ENCODE measurements around the gene MEIS1. TPM values are rescaled to one million over a fixed set of nuclear protein-coding genes. Genes with fewer than 3 reads are reported as not detected.

Gene MEIS1
- total and polyA plus RNA-seq, 2 donors (not counting 1 experiment from before 2014, with no cell fraction given) = 48.3 to 139 TPM

DNA sequence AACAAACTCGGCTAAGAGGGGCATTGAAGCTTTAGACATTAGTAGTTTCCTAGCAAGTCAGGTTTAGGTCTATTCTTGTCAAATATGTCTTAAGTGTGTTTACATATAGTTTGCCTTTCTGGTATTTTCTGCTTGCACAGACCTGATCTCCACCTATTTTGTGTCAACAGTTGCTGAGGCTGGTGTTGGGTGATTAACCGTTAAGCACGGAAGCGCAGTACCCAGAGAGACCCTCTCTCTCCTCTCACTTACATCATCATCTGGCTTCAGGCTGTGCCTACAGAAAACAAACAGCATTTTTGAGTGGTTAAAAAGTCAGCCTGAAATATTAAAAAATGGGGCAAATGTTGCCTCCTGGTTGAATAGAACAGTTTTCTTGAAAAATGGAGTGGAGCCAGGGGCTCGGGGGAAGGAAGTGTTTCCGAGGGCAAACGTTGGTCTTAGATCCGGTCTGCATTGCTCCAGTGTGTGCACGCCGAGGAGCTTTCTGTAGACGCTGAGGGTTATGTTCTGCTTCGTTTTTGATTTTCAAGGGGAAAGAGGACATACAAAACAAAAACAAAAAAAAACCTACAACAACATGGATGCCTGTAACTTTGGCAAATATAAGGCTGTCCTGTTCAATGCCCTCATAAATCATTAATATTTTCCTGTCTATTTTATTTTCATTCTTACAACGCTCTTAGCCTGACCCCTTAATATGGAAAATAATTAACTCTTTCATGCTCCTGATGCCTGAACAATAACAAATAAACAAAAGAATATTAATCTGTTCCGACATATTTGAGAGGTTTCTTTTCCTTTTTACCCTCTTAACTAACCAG, 120.8 kb downstream of the MEIS1 start:
- no peak overlapping the region for H3K9ac ChIP-seq (ENCODE audit: insufficient read depth, low read length)
- TF ChIP-seq EZH2 (IDR thresholded peaks at IDR 0.05; ENCODE audit: low read length, missing control alignments) = no peak
- TF ChIP-seq, protein P1, sequence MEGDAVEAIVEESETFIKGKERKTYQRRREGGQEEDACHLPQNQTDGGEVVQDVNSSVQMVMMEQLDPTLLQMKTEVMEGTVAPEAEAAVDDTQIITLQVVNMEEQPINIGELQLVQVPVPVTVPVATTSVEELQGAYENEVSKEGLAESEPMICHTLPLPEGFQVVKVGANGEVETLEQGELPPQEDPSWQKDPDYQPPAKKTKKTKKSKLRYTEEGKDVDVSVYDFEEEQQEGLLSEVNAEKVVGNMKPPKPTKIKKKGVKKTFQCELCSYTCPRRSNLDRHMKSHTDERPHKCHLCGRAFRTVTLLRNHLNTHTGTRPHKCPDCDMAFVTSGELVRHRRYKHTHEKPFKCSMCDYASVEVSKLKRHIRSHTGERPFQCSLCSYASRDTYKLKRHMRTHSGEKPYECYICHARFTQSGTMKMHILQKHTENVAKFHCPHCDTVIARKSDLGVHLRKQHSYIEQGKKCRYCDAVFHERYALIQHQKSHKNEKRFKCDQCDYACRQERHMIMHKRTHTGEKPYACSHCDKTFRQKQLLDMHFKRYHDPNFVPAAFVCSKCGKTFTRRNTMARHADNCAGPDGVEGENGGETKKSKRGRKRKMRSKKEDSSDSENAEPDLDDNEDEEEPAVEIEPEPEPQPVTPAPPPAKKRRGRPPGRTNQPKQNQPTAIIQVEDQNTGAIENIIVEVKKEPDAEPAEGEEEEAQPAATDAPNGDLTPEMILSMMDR (conservative IDR thresholded peaks at IDR 0.05 in 1 of 2, IDR thresholded peaks at IDR 0.05 in 1 of 2; ENCODE audit: low read depth in 1 of 2, low read length in 2 of 2) = no peak
- peak overlapping the region; percentile 69 for H3K27ac ChIP-seq (ENCODE audit: insufficient read depth, low read length)
- peak overlapping the region; percentile 13 to 33 (median 22) for H3K4me3 ChIP-seq (replicated peaks in 1 of 4; ENCODE audit: control extremely low read depth in 1 of 4, insufficient read depth in 1 of 4, low read depth in 3 of 4, low read length in 4 of 4)
- H2AFZ ChIP-seq (ENCODE audit: low read length) = peak overlapping the region; percentile 14
- peaks cover 16% of the 10 kb centered on the region for H3K4me1 ChIP-seq (ENCODE audit: control insufficient read depth, extremely low read depth, insufficient read depth, low read length)
- H3K27me3 ChIP-seq (ENCODE audit: control insufficient read depth, insufficient read depth, low read length) = no peaks in the 10 kb centered on the region
- H3K36me3 ChIP-seq (ENCODE audit: control insufficient read depth, insufficient read depth, low read length) = peaks cover 3% of the 10 kb centered on the region
- H3K79me2 ChIP-seq (ENCODE audit: control insufficient read depth, insufficient read depth, low read length) = peaks cover 34% of the 10 kb centered on the region
- peak overlapping the region; percentile 96 for H3K4me2 ChIP-seq (ENCODE audit: extremely low read depth, insufficient read depth, low read length)
- DNase-seq (ENCODE audit: low read depth in 2 of 2) = peak; percentile 22 to 49
- no peaks in the 10 kb centered on the region for H4K20me1 ChIP-seq (ENCODE audit: control insufficient read depth, extremely low read depth, insufficient read depth, low read length)
- no peaks in the 10 kb centered on the region for H3K9me3 ChIP-seq (ENCODE audit: control insufficient read depth, insufficient read depth, low read depth, low read length)

DNA sequence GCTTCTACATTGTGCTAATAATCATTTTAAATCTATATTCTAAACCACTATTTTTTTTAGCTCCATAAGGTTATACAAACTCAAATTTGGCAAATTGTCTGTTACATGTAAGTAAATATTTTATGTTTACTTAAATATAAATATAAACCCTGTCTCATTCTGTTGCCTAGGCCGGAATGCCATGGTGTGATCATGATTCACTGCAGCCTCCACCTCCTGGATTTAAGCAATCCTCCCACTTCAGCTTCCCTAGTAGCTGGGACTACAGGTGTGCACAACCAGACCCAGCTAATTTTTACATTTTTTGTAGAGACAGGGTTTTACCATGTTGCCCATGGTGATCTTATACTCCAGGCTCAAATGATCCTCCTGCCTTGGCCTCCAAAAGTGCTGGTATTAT, 124.7 kb downstream of the MEIS1 start:
- DNase-seq (ENCODE audit: low read depth in 2 of 2) = no peak
- H3K27ac ChIP-seq (ENCODE audit: insufficient read depth, low read length) = no peak overlapping the region
- H2AFZ ChIP-seq (ENCODE audit: low read length) = no peak overlapping the region
- TF ChIP-seq, protein P1 (conservative IDR thresholded peaks at IDR 0.05 in 1 of 2, IDR thresholded peaks at IDR 0.05 in 1 of 2; ENCODE audit: low read depth in 1 of 2, low read length in 2 of 2) = no peak
- no peak for TF ChIP-seq EZH2 (IDR thresholded peaks at IDR 0.05; ENCODE audit: low read length, missing control alignments)
- H4K20me1 ChIP-seq (ENCODE audit: control insufficient read depth, extremely low read depth, insufficient read depth, low read length) = no peaks in the 10 kb centered on the region
- no peak overlapping the region for H3K4me2 ChIP-seq (ENCODE audit: extremely low read depth, insufficient read depth, low read length)
- no peaks in the 10 kb centered on the region for H3K9me3 ChIP-seq (ENCODE audit: control insufficient read depth, insufficient read depth, low read depth, low read length)
- no peak overlapping the region for H3K9ac ChIP-seq (ENCODE audit: insufficient read depth, low read length)
- peaks cover 12% of the 10 kb centered on the region for H3K4me1 ChIP-seq (ENCODE audit: control insufficient read depth, extremely low read depth, insufficient read depth, low read length)
- H3K27me3 ChIP-seq (ENCODE audit: control insufficient read depth, insufficient read depth, low read length) = no peaks in the 10 kb centered on the region
- no peak overlapping the region for H3K4me3 ChIP-seq (replicated peaks in 1 of 4; ENCODE audit: control extremely low read depth in 1 of 4, insufficient read depth in 1 of 4, low read depth in 3 of 4, low read length in 4 of 4)
- peaks cover 28% of the 10 kb centered on the region for H3K79me2 ChIP-seq (ENCODE audit: control insufficient read depth, insufficient read depth, low read length)
- H3K36me3 ChIP-seq (ENCODE audit: control insufficient read depth, insufficient read depth, low read length) = no peaks in the 10 kb centered on the region

DNA sequence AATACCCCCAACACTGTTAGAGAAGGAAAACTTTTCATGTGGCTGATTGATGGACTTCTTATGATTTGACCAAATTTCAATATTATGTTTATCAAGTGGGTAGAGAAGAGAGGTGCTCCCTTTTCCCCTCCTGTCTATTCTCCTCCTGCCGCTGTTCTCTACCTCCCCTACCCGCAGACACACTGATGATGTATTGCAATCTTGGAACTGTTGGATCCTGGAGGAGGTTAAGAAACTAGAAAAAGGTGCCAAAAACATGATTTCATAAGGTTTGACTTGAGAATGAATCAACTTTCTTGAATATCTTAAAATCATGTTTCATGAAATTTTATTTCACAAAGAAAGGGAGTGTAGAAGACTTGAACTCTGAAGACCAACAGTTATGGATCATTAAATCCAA, 125.8 kb downstream of the MEIS1 start:
- H4K20me1 ChIP-seq (ENCODE audit: control insufficient read depth, extremely low read depth, insufficient read depth, low read length) = no peaks in the 10 kb centered on the region
- no peaks in the 10 kb centered on the region for H3K9me3 ChIP-seq (ENCODE audit: control insufficient read depth, insufficient read depth, low read depth, low read length)
- H2AFZ ChIP-seq (ENCODE audit: low read length) = no peak overlapping the region
- H3K9ac ChIP-seq (ENCODE audit: insufficient read depth, low read length) = no peak overlapping the region
- peaks cover 9% of the 10 kb centered on the region for H3K4me1 ChIP-seq (ENCODE audit: control insufficient read depth, extremely low read depth, insufficient read depth, low read length)
- H3K4me3 ChIP-seq (replicated peaks in 1 of 4; ENCODE audit: control extremely low read depth in 1 of 4, insufficient read depth in 1 of 4, low read depth in 3 of 4, low read length in 4 of 4) = no peak overlapping the region
- H3K4me2 ChIP-seq (ENCODE audit: extremely low read depth, insufficient read depth, low read length) = no peak overlapping the region
- H3K79me2 ChIP-seq (ENCODE audit: control insufficient read depth, insufficient read depth, low read length) = peaks cover 29% of the 10 kb centered on the region
- H3K27ac ChIP-seq (ENCODE audit: insufficient read depth, low read length) = no peak overlapping the region
- H3K36me3 ChIP-seq (ENCODE audit: control insufficient read depth, insufficient read depth, low read length) = no peaks in the 10 kb centered on the region
- DNase-seq (ENCODE audit: low read depth in 2 of 2) = peak in 1 of 2 donors; percentile 26
- no peak for TF ChIP-seq EZH2 (IDR thresholded peaks at IDR 0.05; ENCODE audit: low read length, missing control alignments)
- TF ChIP-seq, protein P1 (conservative IDR thresholded peaks at IDR 0.05 in 1 of 2, IDR thresholded peaks at IDR 0.05 in 1 of 2; ENCODE audit: low read depth in 1 of 2, low read length in 2 of 2) = no peak
- no peaks in the 10 kb centered on the region for H3K27me3 ChIP-seq (ENCODE audit: control insufficient read depth, insufficient read depth, low read length)
